Measurements from ENCODE around the gene TTC7B. TPM values are rescaled to one million over a fixed set of nuclear protein-coding genes. Genes with fewer than 3 reads are reported as not detected.

The TTC7B gene
- total and polyA plus RNA-seq, 2 of the 8 experiments (the other 6 are each of a cell fraction or from before 2014, with no cell fraction given), result 23.7 to 34.0 TPM

DNA sequence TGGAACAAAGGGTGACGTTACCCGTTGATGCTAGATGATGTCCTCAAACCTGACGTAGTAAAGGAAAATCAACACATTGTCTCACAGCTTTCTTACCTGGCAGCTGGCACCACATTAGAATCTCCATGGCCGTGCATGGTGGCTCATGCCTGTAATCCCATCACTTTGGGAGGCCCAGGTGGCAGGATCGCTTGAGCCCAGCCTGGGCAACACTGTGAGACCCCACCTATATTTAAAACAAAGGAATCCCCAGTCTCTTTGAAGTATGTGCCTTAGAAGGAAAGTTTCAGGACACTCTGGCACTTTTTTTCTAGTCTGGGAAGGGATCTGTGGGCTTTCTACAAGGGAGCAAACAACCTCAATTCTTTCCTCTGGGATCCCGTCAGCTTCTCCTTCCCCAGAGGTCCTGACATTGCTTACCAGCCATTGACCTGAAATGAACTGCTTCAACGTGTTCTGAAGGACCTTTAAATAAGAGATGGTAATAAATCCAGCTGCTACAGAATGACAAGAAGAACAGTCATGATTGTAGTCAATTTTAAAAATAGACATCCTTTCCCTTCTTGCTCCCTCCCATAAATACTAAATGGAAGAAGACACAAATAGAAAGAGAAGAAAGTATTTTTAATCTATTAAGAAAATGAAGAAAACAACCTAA lies 33.7 kb upstream of the TTC7B start (continued):
- TF ChIP-seq, protein P1, sequence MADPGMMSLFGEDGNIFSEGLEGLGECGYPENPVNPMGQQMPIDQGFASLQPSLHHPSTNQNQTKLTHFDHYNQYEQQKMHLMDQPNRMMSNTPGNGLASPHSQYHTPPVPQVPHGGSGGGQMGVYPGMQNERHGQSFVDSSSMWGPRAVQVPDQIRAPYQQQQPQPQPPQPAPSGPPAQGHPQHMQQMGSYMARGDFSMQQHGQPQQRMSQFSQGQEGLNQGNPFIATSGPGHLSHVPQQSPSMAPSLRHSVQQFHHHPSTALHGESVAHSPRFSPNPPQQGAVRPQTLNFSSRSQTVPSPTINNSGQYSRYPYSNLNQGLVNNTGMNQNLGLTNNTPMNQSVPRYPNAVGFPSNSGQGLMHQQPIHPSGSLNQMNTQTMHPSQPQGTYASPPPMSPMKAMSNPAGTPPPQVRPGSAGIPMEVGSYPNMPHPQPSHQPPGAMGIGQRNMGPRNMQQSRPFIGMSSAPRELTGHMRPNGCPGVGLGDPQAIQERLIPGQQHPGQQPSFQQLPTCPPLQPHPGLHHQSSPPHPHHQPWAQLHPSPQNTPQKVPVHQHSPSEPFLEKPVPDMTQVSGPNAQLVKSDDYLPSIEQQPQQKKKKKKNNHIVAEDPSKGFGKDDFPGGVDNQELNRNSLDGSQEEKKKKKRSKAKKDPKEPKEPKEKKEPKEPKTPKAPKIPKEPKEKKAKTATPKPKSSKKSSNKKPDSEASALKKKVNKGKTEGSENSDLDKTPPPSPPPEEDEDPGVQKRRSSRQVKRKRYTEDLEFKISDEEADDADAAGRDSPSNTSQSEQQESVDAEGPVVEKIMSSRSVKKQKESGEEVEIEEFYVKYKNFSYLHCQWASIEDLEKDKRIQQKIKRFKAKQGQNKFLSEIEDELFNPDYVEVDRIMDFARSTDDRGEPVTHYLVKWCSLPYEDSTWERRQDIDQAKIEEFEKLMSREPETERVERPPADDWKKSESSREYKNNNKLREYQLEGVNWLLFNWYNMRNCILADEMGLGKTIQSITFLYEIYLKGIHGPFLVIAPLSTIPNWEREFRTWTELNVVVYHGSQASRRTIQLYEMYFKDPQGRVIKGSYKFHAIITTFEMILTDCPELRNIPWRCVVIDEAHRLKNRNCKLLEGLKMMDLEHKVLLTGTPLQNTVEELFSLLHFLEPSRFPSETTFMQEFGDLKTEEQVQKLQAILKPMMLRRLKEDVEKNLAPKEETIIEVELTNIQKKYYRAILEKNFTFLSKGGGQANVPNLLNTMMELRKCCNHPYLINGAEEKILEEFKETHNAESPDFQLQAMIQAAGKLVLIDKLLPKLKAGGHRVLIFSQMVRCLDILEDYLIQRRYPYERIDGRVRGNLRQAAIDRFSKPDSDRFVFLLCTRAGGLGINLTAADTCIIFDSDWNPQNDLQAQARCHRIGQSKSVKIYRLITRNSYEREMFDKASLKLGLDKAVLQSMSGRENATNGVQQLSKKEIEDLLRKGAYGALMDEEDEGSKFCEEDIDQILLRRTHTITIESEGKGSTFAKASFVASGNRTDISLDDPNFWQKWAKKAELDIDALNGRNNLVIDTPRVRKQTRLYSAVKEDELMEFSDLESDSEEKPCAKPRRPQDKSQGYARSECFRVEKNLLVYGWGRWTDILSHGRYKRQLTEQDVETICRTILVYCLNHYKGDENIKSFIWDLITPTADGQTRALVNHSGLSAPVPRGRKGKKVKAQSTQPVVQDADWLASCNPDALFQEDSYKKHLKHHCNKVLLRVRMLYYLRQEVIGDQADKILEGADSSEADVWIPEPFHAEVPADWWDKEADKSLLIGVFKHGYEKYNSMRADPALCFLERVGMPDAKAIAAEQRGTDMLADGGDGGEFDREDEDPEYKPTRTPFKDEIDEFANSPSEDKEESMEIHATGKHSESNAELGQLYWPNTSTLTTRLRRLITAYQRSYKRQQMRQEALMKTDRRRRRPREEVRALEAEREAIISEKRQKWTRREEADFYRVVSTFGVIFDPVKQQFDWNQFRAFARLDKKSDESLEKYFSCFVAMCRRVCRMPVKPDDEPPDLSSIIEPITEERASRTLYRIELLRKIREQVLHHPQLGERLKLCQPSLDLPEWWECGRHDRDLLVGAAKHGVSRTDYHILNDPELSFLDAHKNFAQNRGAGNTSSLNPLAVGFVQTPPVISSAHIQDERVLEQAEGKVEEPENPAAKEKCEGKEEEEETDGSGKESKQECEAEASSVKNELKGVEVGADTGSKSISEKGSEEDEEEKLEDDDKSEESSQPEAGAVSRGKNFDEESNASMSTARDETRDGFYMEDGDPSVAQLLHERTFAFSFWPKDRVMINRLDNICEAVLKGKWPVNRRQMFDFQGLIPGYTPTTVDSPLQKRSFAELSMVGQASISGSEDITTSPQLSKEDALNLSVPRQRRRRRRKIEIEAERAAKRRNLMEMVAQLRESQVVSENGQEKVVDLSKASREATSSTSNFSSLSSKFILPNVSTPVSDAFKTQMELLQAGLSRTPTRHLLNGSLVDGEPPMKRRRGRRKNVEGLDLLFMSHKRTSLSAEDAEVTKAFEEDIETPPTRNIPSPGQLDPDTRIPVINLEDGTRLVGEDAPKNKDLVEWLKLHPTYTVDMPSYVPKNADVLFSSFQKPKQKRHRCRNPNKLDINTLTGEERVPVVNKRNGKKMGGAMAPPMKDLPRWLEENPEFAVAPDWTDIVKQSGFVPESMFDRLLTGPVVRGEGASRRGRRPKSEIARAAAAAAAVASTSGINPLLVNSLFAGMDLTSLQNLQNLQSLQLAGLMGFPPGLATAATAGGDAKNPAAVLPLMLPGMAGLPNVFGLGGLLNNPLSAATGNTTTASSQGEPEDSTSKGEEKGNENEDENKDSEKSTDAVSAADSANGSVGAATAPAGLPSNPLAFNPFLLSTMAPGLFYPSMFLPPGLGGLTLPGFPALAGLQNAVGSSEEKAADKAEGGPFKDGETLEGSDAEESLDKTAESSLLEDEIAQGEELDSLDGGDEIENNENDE (IDR thresholded peaks at IDR 0.05; ENCODE audit: insufficient replicate concordance, low read length), result no peak
- TF ChIP-seq TAF7 (optimal IDR thresholded peaks at IDR 0.05; ENCODE audit: borderline replicate concordance, low read depth, low read length) (no peak), HDAC6 (IDR thresholded peaks at IDR 0.05; ENCODE audit: low read depth, low read length) (no peak), TEAD4 (IDR thresholded peaks at IDR 0.05; ENCODE audit: low read depth, low read length) (no peak), TAF1 (IDR thresholded peaks at IDR 0.05; ENCODE audit: low read depth, low read length) (no peak), SIRT6 (IDR thresholded peaks at IDR 0.05; ENCODE audit: low read length) (no peak)
- TF ChIP-seq, protein P2, sequence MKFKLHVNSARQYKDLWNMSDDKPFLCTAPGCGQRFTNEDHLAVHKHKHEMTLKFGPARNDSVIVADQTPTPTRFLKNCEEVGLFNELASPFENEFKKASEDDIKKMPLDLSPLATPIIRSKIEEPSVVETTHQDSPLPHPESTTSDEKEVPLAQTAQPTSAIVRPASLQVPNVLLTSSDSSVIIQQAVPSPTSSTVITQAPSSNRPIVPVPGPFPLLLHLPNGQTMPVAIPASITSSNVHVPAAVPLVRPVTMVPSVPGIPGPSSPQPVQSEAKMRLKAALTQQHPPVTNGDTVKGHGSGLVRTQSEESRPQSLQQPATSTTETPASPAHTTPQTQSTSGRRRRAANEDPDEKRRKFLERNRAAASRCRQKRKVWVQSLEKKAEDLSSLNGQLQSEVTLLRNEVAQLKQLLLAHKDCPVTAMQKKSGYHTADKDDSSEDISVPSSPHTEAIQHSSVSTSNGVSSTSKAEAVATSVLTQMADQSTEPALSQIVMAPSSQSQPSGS (IDR thresholded peaks at IDR 0.05; ENCODE audit: low read length), result no peak
